BE2C (cell line): ENCODE results near the gene LMF2.

Experiments used
- DNase-seq: peaks from one replicate; pipeline ENCODE4 v3.0.0-alpha.2; 2020
- H3K27me3 ChIP-seq: fragments of 250-450 bp; sonication (Bioruptor Pico); 2 replicates; pipeline ENCODE4 v1.5.1; 2020; ENCODE audit warnings: mild to moderate bottlenecking
- H3K36me3 ChIP-seq: fragments of 250-450 bp; sonication (Bioruptor Pico); 2 replicates; pipeline ENCODE4 v1.5.1; 2020; ENCODE audit warnings: mild to moderate bottlenecking
- H3K4me1 ChIP-seq: fragments of 250-450 bp; sonication (Bioruptor Pico); 2 replicates; pipeline ENCODE4 v1.5.1; 2020
- H3K4me3 ChIP-seq: 2 replicates; pipeline ENCODE4 v1.5.1; 2011; ENCODE audit warnings: low read depth, low read length
- H3K9me3 ChIP-seq: fragments of 250-450 bp; sonication (Bioruptor Pico); 2 replicates; pipeline ENCODE4 v1.5.1; 2020
- CTCF ChIP-seq: IDR thresholded peaks from 2 replicates; pipeline ENCODE4 v1.5.1; 2012; ENCODE audit warnings: mild to moderate bottlenecking, low read depth, low read length

Gene LMF2

GRCh38 chr22:50467341-50467740 is 40.2 kb downstream of the LMF2 start:
- peaks cover 48% of the 10 kb centered on the region for H3K36me3 ChIP-seq
- H3K4me3 ChIP-seq = no peak overlapping the region

GRCh38 chr22:50465066-50465930 is 42.2 kb downstream of the LMF2 start:
- Histone ChIP-seq H3K36me3 (peaks cover 63% of the 10 kb centered on the region), H3K4me1 (no peaks in the 10 kb centered on the region), H3K4me3 (no peak overlapping the region), H3K27me3 (no peaks in the 10 kb centered on the region), H3K9me3 (no peaks in the 10 kb centered on the region)
- DNase-seq = no peak
- TF ChIP-seq CTCF = no peak

More at GRCh38 chr22:50467341-50467740, 40.2 kb downstream of the LMF2 start:
- no peaks in the 10 kb centered on the region for H3K9me3 ChIP-seq
- H3K4me1 ChIP-seq = no peaks in the 10 kb centered on the region
- no peak for DNase-seq
- no peaks in the 10 kb centered on the region for H3K27me3 ChIP-seq
- TF ChIP-seq CTCF = no peak

- Histone ChIP-seq H3K27me3 (no peaks in the 10 kb centered on the region), H3K9me3 (no peaks in the 10 kb centered on the region), H3K4me3 (no peak overlapping the region), H3K36me3 (peaks cover 72% of the 10 kb centered on the region), H3K4me1 (no peaks in the 10 kb centered on the region)
- no peak for DNase-seq
- TF ChIP-seq CTCF = no peak
These were observed 43.1 kb downstream of the LMF2 start for GRCh38 chr22:50464451-50464850.

GRCh38 chr22:50463188-50463900 is 44.2 kb downstream of the LMF2 start:
- Histone ChIP-seq H3K4me1 (no peaks in the 10 kb centered on the region), H3K4me3 (no peak overlapping the region), H3K36me3 (peaks cover 83% of the 10 kb centered on the region), H3K9me3 (no peaks in the 10 kb centered on the region), H3K27me3 (no peaks in the 10 kb centered on the region)
- TF ChIP-seq CTCF = no peak
- DNase-seq = no peak

- peaks cover 82% of the 10 kb centered on the region for H3K36me3 ChIP-seq
- no peak for DNase-seq
- TF ChIP-seq CTCF = no peak
- no peak overlapping the region for H3K4me3 ChIP-seq
- no peaks in the 10 kb centered on the region for H3K27me3 ChIP-seq
- H3K9me3 ChIP-seq = no peaks in the 10 kb centered on the region
- no peaks in the 10 kb centered on the region for H3K4me1 ChIP-seq
These were observed 45.4 kb downstream of the LMF2 start for GRCh38 chr22:50461979-50462540.
